ENCODE data around the gene USP54.

USP54 gene

GRCh38 chr10:73522263-73522662, 68.9 kb downstream of the USP54 start:
- H3K27ac Mint-ChIP-seq = no peak overlapping the region
- peaks cover 56% of the 10 kb centered on the region for H3K36me3 Mint-ChIP-seq (ENCODE audit: low read depth)
- H3K27me3 Mint-ChIP-seq (ENCODE audit: low read depth, poor library complexity) = no peaks in the 10 kb centered on the region
- no peak for TF ChIP-seq CTCF (IDR thresholded peaks at IDR 0.05)
- no peaks in the 10 kb centered on the region for H3K9me3 Mint-ChIP-seq
- no peak for DNase-seq
- no peak overlapping the region for H3K4me3 Mint-ChIP-seq
- H3K4me1 Mint-ChIP-seq = no peaks in the 10 kb centered on the region

GRCh38 chr10:73519336-73519735, 71.8 kb downstream of the USP54 start:
- TF ChIP-seq CTCF (IDR thresholded peaks at IDR 0.05) = no peak
- H3K36me3 Mint-ChIP-seq (ENCODE audit: low read depth) = peaks cover 58% of the 10 kb centered on the region
- no peak for DNase-seq

GRCh38 chr10:73517166-73517888, 73.8 kb downstream of the USP54 start:
- DNase-seq = no peak

More at GRCh38 chr10:73519336-73519735, 71.8 kb downstream of the USP54 start:
- no peak overlapping the region for H3K27ac Mint-ChIP-seq
- no peak overlapping the region for H3K4me3 Mint-ChIP-seq
- no peaks in the 10 kb centered on the region for H3K27me3 Mint-ChIP-seq (ENCODE audit: low read depth, poor library complexity)
- no peaks in the 10 kb centered on the region for H3K9me3 Mint-ChIP-seq
- H3K4me1 Mint-ChIP-seq = no peaks in the 10 kb centered on the region

GRCh38 chr10:73512207-73512743, 78.9 kb downstream of the USP54 start:
- peaks cover 43% of the 10 kb centered on the region for H3K36me3 Mint-ChIP-seq (ENCODE audit: low read depth)
- H3K27ac Mint-ChIP-seq = no peak overlapping the region
- H3K4me1 Mint-ChIP-seq = no peaks in the 10 kb centered on the region
- no peak overlapping the region for H3K4me3 Mint-ChIP-seq
- no peak for TF ChIP-seq CTCF (IDR thresholded peaks at IDR 0.05)
- H3K27me3 Mint-ChIP-seq (ENCODE audit: low read depth, poor library complexity) = peaks cover 2% of the 10 kb centered on the region
- DNase-seq = no peak
- no peaks in the 10 kb centered on the region for H3K9me3 Mint-ChIP-seq

More at GRCh38 chr10:73517166-73517888, 73.8 kb downstream of the USP54 start:
- no peak overlapping the region for H3K4me3 Mint-ChIP-seq
- H3K4me1 Mint-ChIP-seq = no peaks in the 10 kb centered on the region
- peaks cover 53% of the 10 kb centered on the region for H3K36me3 Mint-ChIP-seq (ENCODE audit: low read depth)
- no peaks in the 10 kb centered on the region for H3K9me3 Mint-ChIP-seq
- TF ChIP-seq CTCF (IDR thresholded peaks at IDR 0.05) = no peak
- no peaks in the 10 kb centered on the region for H3K27me3 Mint-ChIP-seq (ENCODE audit: low read depth, poor library complexity)
- H3K27ac Mint-ChIP-seq = no peak overlapping the region

GRCh38 chr10:73509695-73510094, 81.4 kb downstream of the USP54 start:
- Mint-ChIP-seq H3K9me3 (no peaks in the 10 kb centered on the region), H3K27me3 (ENCODE audit: low read depth, poor library complexity) (peaks cover 3% of the 10 kb centered on the region), H3K27ac (no peak overlapping the region), H3K36me3 (ENCODE audit: low read depth) (peaks cover 38% of the 10 kb centered on the region), H3K4me1 (no peaks in the 10 kb centered on the region), H3K4me3 (no peak overlapping the region)
- TF ChIP-seq CTCF (IDR thresholded peaks at IDR 0.05) = no peak
- no peak for DNase-seq

GRCh38 chr10:73506491-73506890, 84.7 kb downstream of the USP54 start:
- Mint-ChIP-seq H3K9me3 (no peaks in the 10 kb centered on the region), H3K36me3 (ENCODE audit: low read depth) (peaks cover 48% of the 10 kb centered on the region), H3K27me3 (ENCODE audit: low read depth, poor library complexity) (peaks cover 3% of the 10 kb centered on the region), H3K27ac (no peak overlapping the region), H3K4me3 (no peak overlapping the region), H3K4me1 (no peaks in the 10 kb centered on the region)
- no peak for DNase-seq
- no peak for TF ChIP-seq CTCF (IDR thresholded peaks at IDR 0.05)

Measured in nephron progenitor cell (in vitro differentiated cells).